Hepatocyte (in vitro differentiated cells): ENCODE measurements around the gene ID3. TPM values are rescaled to one million over a fixed set of nuclear protein-coding genes. Genes with fewer than 3 reads are reported as not detected.

Experiments used
- DNase-seq: peaks from one replicate; pipeline ENCODE4 v3.0.0-alpha.2; 2016; ENCODE audit warnings: low spot score
- H2AFZ ChIP-seq: fragments of 200-600 bp; sonication (generic); 2 replicates; pipeline ENCODE4 v1.6.0; 2016; ENCODE audit warnings: antibody characterized with exemption, mild to moderate bottlenecking
- H3K27ac ChIP-seq: fragments of 200-600 bp; sonication (generic); 2 replicates; pipeline ENCODE4 v1.5.1; 2016; ENCODE audit warnings: mild to moderate bottlenecking
- H3K27me3 ChIP-seq: fragments of 200-600 bp; sonication (generic); 2 replicates; pipeline ENCODE4 v1.6.1; 2016
- H3K36me3 ChIP-seq: fragments of 200-600 bp; sonication (generic); replicated peaks from 2 replicates; pipeline ENCODE4 v1.5.1; 2016; ENCODE audit warnings: low read depth; ENCODE audit not compliant: insufficient read depth
- H3K4me1 ChIP-seq: fragments of 200-600 bp; sonication (generic); 2 replicates; pipeline ENCODE4 v1.5.1; 2016; ENCODE audit warnings: mild to moderate bottlenecking, moderate library complexity; ENCODE audit not compliant: insufficient read depth
- H3K4me2 ChIP-seq: fragments of 200-600 bp; sonication (generic); 2 replicates; pipeline ENCODE4 v1.6.0; 2016
- H3K4me3 ChIP-seq: fragments of 200-600 bp; sonication (generic); 2 replicates; pipeline ENCODE4 v1.5.1; 2016; ENCODE audit warnings: mild to moderate bottlenecking
- H3K79me2 ChIP-seq: fragments of 200-600 bp; sonication (generic); 2 replicates; pipeline ENCODE4 v1.6.0; 2017; ENCODE audit warnings: mild to moderate bottlenecking
- H3K9me2 ChIP-seq: fragments of 200-600 bp; sonication (generic); replicated peaks from 2 replicates; pipeline ENCODE4 v1.6.0; 2017; ENCODE audit warnings: mild to moderate bottlenecking; ENCODE audit not compliant: insufficient read depth
- H3K9me3 ChIP-seq: fragments of 200-600 bp; sonication (generic); 2 replicates; pipeline ENCODE4 v1.5.1; 2016; ENCODE audit warnings: low read depth, mild to moderate bottlenecking
- H4K20me1 ChIP-seq: fragments of 200-600 bp; sonication (generic); 2 replicates; pipeline ENCODE4 v1.6.0; 2016; ENCODE audit warnings: mild to moderate bottlenecking; ENCODE audit not compliant: insufficient read depth, poor library complexity, severe bottlenecking
- EZH2 ChIP-seq: fragments of 200-600 bp; sonication (generic); IDR thresholded peaks from 2 replicates; pipeline ENCODE4 v1.6.1; 2016; ENCODE audit warnings: antibody characterized with exemption, mild to moderate bottlenecking, borderline replicate concordance
- EZH2phosphoT487 ChIP-seq: fragments of 200-600 bp; sonication (generic); IDR thresholded peaks from one replicate; pipeline ENCODE4 v1.6.1; 2018; ENCODE audit warnings: antibody characterized with exemption, mild to moderate bottlenecking, low read depth, moderate library complexity; ENCODE audit not compliant: unreplicated experiment, severe bottlenecking
- WGBS: methylation state at CpG from one replicate; pipeline ENCODE4 v1.1.6; 2016; ENCODE audit warnings: low lambda C conversion rate; ENCODE audit errors: missing lambda C conversion rate; 5-methylcytosine and 5-hydroxymethylcytosine counted together
- polyA plus RNA-seq: library from polyadenylated mRNA; unstranded; fragments of >200 nt; fragmentation: Nextera tagmentation; extraction: Ambion mirVana; gene quantifications from 2 replicates; pipeline ENCODE4 v1.2.1, GENCODE V29; 2016
- total RNA-seq: library from RNA; depleted of rRNA; stranded (reverse); fragments of >200 nt; gene quantifications from 2 replicates; pipeline ENCODE4 v1.2.3, GENCODE V29; 2014
- TF ChIP-seq, protein P1 (sequence below): fragments of 200-600 bp; sonication (generic); IDR thresholded peaks from 2 replicates; pipeline ENCODE4 v1.5.1; 2016; ENCODE audit warnings: antibody characterized with exemption, mild to moderate bottlenecking; ENCODE audit not compliant: poor library complexity

The ID3 gene
- total and polyA plus RNA-seq, 2 experiments from 2014 or later = 155 to 314 TPM

DNA sequence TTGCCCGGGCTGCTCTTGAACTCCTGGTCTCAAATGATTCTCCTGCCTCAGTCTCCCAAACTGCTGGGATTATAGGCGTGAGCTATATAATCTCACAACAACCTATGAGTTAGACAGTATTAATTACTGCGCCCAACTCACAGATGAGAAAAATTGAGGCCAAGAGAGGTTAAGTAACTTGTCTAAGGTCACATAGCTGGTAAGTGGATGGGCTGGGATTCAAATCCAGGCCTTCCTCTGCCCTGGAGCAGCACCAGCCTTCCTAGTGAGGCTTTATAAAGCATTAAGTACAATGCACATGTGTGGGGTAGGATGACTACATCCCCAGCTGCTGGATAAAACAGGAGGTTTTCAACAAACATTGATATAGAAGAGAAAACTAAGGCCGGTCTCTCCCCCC, 43.4 kb downstream of the ID3 start:
- H3K27ac ChIP-seq = no peak overlapping the region
- H3K4me1 ChIP-seq = no peaks in the 10 kb centered on the region
- no peaks in the 10 kb centered on the region for H4K20me1 ChIP-seq
- H3K4me2 ChIP-seq = no peak overlapping the region
- TF ChIP-seq, protein P1, sequence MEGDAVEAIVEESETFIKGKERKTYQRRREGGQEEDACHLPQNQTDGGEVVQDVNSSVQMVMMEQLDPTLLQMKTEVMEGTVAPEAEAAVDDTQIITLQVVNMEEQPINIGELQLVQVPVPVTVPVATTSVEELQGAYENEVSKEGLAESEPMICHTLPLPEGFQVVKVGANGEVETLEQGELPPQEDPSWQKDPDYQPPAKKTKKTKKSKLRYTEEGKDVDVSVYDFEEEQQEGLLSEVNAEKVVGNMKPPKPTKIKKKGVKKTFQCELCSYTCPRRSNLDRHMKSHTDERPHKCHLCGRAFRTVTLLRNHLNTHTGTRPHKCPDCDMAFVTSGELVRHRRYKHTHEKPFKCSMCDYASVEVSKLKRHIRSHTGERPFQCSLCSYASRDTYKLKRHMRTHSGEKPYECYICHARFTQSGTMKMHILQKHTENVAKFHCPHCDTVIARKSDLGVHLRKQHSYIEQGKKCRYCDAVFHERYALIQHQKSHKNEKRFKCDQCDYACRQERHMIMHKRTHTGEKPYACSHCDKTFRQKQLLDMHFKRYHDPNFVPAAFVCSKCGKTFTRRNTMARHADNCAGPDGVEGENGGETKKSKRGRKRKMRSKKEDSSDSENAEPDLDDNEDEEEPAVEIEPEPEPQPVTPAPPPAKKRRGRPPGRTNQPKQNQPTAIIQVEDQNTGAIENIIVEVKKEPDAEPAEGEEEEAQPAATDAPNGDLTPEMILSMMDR = no peak
- TF ChIP-seq EZH2phosphoT487 (no peak), EZH2 (no peak)
- H3K9me2 ChIP-seq = no peaks in the 10 kb centered on the region
- DNase-seq = no peak
- 96% methylated on average over 4 of the region's 4 CpGs for WGBS
- no peak overlapping the region for H3K4me3 ChIP-seq
- no peaks in the 10 kb centered on the region for H3K27me3 ChIP-seq
- H3K9me3 ChIP-seq = no peaks in the 10 kb centered on the region
- H2AFZ ChIP-seq = no peak overlapping the region
- H3K36me3 ChIP-seq = no peaks in the 10 kb centered on the region
- no peaks in the 10 kb centered on the region for H3K79me2 ChIP-seq

DNA sequence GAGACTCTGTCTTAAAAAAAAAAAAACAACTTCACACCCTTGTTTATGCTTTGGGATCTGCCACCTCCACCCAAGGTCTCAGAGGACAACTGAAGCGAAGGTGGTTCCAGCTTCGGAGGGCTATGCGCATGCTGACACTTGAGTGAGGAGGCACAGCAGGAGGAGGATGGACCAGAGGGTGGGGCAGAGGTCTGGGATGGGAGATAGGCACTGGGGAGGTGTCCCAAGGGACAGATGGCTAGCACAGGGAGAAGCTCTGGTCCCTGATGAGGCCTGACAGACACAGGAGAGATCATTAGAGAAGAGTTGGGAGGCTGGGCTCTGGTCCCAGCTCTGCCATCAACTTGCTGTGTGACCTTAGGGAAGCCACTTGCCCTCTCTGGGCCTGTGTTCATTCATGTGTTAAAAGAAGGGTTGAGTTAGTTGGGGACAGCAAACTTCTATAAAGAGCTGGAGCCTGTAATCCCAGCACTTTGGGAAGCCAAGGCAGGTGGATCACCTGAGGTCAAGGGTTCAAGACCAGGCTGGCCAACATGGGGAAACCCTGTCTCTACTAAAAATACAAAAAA, 45.1 kb downstream of the ID3 start:
- no peaks in the 10 kb centered on the region for H3K4me1 ChIP-seq
- no peaks in the 10 kb centered on the region for H3K36me3 ChIP-seq
- H3K27ac ChIP-seq = no peak overlapping the region
- 93% methylated on average over 3 of the region's 3 CpGs for WGBS
- H3K4me2 ChIP-seq = no peak overlapping the region
- no peaks in the 10 kb centered on the region for H3K79me2 ChIP-seq
- no peak overlapping the region for H3K4me3 ChIP-seq
- no peaks in the 10 kb centered on the region for H3K9me3 ChIP-seq
- H3K9me2 ChIP-seq = no peaks in the 10 kb centered on the region
- no peaks in the 10 kb centered on the region for H3K27me3 ChIP-seq
- no peak for DNase-seq
- no peak overlapping the region for H2AFZ ChIP-seq
- H4K20me1 ChIP-seq = no peaks in the 10 kb centered on the region
- no peak for TF ChIP-seq EZH2phosphoT487
- TF ChIP-seq EZH2 = no peak
- TF ChIP-seq, protein P1 = no peak

DNA sequence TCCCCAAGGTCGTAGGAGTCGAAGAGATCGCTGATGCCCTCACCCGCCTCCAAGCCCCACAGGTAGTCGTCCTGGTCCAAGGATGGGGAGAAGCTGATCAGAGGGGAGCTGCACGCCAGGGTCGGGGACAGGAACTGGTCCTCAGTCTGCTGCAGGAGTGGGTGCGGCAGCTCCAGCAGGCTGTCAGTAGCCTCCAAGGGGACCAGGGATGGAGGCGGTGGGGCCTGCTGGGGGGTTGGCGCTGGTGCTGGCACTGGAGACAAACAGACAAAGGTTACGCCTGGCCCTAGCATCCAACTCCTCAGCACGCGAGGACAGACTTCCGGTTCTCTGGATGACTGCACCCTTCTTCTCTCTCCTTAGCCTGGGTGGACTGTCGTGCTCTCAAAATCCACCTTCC, 49.4 kb downstream of the ID3 start:
- TF ChIP-seq EZH2phosphoT487 = no peak
- TF ChIP-seq EZH2 = no peak
- TF ChIP-seq, protein P1 = no peak

More for the DNA sequence above, 49.4 kb downstream of the ID3 start:
- Histone ChIP-seq H3K27me3 (no peaks in the 10 kb centered on the region), H4K20me1 (no peaks in the 10 kb centered on the region), H3K4me1 (no peaks in the 10 kb centered on the region), H3K9me2 (no peaks in the 10 kb centered on the region), H3K27ac (no peak overlapping the region), H3K4me2 (no peak overlapping the region), H3K36me3 (no peaks in the 10 kb centered on the region), H3K79me2 (no peaks in the 10 kb centered on the region), H2AFZ (no peak overlapping the region), H3K9me3 (no peaks in the 10 kb centered on the region), H3K4me3 (no peak overlapping the region)
- 96% methylated on average over 15 of the region's 15 CpGs for WGBS
- no peak for DNase-seq

Other genes starting within 250 kb of the ID3 start
- 104 and 106 TPM in 2 replicates for gene HNRNPR, start 215.2 kb downstream of the ID3 start, total RNA-seq
- gene HNRNPR, start 215.2 kb downstream of the ID3 start, polyA plus RNA-seq = 105 and 112 TPM in 2 replicates
- gene ZNF436, start 189.7 kb downstream of the ID3 start, total RNA-seq = 15.5 and 17.1 TPM in 2 replicates
- 4.4 and 7.5 TPM in 2 replicates for gene ZNF436, start 189.7 kb downstream of the ID3 start, polyA plus RNA-seq
- 30.2 and 30.8 TPM in 2 replicates for gene TCEA3, start 134.8 kb downstream of the ID3 start, total RNA-seq
- gene TCEA3, start 134.8 kb downstream of the ID3 start, polyA plus RNA-seq = 27.6 and 31.2 TPM in 2 replicates
- 34.2 and 45.1 TPM in 2 replicates for gene ASAP3, start 75.3 kb downstream of the ID3 start, total RNA-seq
- gene ASAP3, start 75.3 kb downstream of the ID3 start, polyA plus RNA-seq = 28.8 and 35.1 TPM in 2 replicates
- 0.76 and 1.2 TPM in 2 replicates for gene E2F2, start 28.3 kb downstream of the ID3 start, total RNA-seq
- gene E2F2, start 28.3 kb downstream of the ID3 start, polyA plus RNA-seq = 0.21 and 0.85 TPM in 2 replicates
- 828 and 862 TPM in 2 replicates for gene RPL11, start 132.3 kb upstream of the ID3 start, total RNA-seq
- gene RPL11, start 132.3 kb upstream of the ID3 start, polyA plus RNA-seq = 526 and 593 TPM in 2 replicates
- gene ELOA, start 184.0 kb upstream of the ID3 start, total RNA-seq = 25.6 and 28.3 TPM in 2 replicates
- 26.0 and 27.0 TPM in 2 replicates for gene ELOA, start 184.0 kb upstream of the ID3 start, polyA plus RNA-seq
- 45.1 and 49.4 TPM in 2 replicates for gene PITHD1, start 218.9 kb upstream of the ID3 start, total RNA-seq
- 28.4 and 29.3 TPM in 2 replicates for gene PITHD1, start 218.9 kb upstream of the ID3 start, polyA plus RNA-seq
- gene LYPLA2, start 231.6 kb upstream of the ID3 start, total RNA-seq = 73.2 and 108 TPM in 2 replicates
- gene LYPLA2, start 231.6 kb upstream of the ID3 start, polyA plus RNA-seq = 162 and 163 TPM in 2 replicates
- gene GALE, start 241.3 kb upstream of the ID3 start, total RNA-seq = 73.6 and 89.9 TPM in 2 replicates
- gene GALE, start 241.3 kb upstream of the ID3 start, polyA plus RNA-seq = 114 and 117 TPM in 2 replicates